ENCODE results near the gene MUC6.

MUC6 gene

GRCh38 chr11:1067812-1068496 lies 31.4 kb upstream of the MUC6 start:
- TF ChIP-seq TCF12 (IDR thresholded peaks at IDR 0.05; ENCODE audit: low read depth) (no peak), CREB1 (IDR thresholded peaks at IDR 0.05; ENCODE audit: low read depth) (no peak), FOXM1 (IDR thresholded peaks at IDR 0.05; ENCODE audit: borderline replicate concordance, low read depth) (no peak), USF1 (IDR thresholded peaks at IDR 0.05) (no peak), EGR1 (IDR thresholded peaks at IDR 0.05) (no peak), NFIC (IDR thresholded peaks at IDR 0.05) (no peak), EP300 (IDR thresholded peaks at IDR 0.05; ENCODE audit: borderline replicate concordance) (no peak)

GRCh38 chr11:1064167-1064566 lies 27.6 kb upstream of the MUC6 start:
- no peak for TF ChIP-seq FOXM1 (IDR thresholded peaks at IDR 0.05; ENCODE audit: borderline replicate concordance, low read depth)
- TF ChIP-seq NFIC (IDR thresholded peaks at IDR 0.05): no peak
- TF ChIP-seq TEAD4 (IDR thresholded peaks at IDR 0.05): no peak
- no peak for TF ChIP-seq ZBTB7A (IDR thresholded peaks at IDR 0.05; ENCODE audit: low read depth)
- TF ChIP-seq CEBPB (IDR thresholded peaks at IDR 0.05): no peak
- TF ChIP-seq CREB1 (IDR thresholded peaks at IDR 0.05; ENCODE audit: low read depth): no peak
- no peak for TF ChIP-seq TCF12 (IDR thresholded peaks at IDR 0.05; ENCODE audit: low read depth)
- no peak for TF ChIP-seq MAX (IDR thresholded peaks at IDR 0.05)
- no peak for TF ChIP-seq RAD21 (IDR thresholded peaks at IDR 0.05; ENCODE audit: low read depth)
- TF ChIP-seq YY1 (IDR thresholded peaks at IDR 0.05; ENCODE audit: low read depth): no peak
- TF ChIP-seq EP300 (IDR thresholded peaks at IDR 0.05; ENCODE audit: borderline replicate concordance): no peak
- TF ChIP-seq USF1 (IDR thresholded peaks at IDR 0.05): no peak
- no peak for TF ChIP-seq TAF1 (IDR thresholded peaks at IDR 0.05; ENCODE audit: low read depth)
- TF ChIP-seq REST (IDR thresholded peaks at IDR 0.05; ENCODE audit: low read depth): no peak

GRCh38 chr11:1062075-1062820 lies 25.7 kb upstream of the MUC6 start:
- no peak for TF ChIP-seq CREB1 (IDR thresholded peaks at IDR 0.05; ENCODE audit: low read depth)
- no peak for TF ChIP-seq YY1 (IDR thresholded peaks at IDR 0.05; ENCODE audit: low read depth)

- TF ChIP-seq USF1 (IDR thresholded peaks at IDR 0.05) (no peak), RAD21 (IDR thresholded peaks at IDR 0.05; ENCODE audit: low read depth) (peak; percentile 4; the same call in 1 of the 2 replicates), CEBPB (IDR thresholded peaks at IDR 0.05) (no peak), MAX (IDR thresholded peaks at IDR 0.05) (no peak)
Observed at GRCh38 chr11:1060852-1061616, 24.5 kb upstream of the MUC6 start.

GRCh38 chr11:1060410-1060809 lies 23.9 kb upstream of the MUC6 start:
- TF ChIP-seq EP300 (IDR thresholded peaks at IDR 0.05; ENCODE audit: borderline replicate concordance) (no peak), TCF12 (IDR thresholded peaks at IDR 0.05; ENCODE audit: low read depth) (no peak), TAF1 (IDR thresholded peaks at IDR 0.05; ENCODE audit: low read depth) (no peak), CREB1 (IDR thresholded peaks at IDR 0.05; ENCODE audit: low read depth) (no peak), RAD21 (IDR thresholded peaks at IDR 0.05; ENCODE audit: low read depth) (no peak), YY1 (IDR thresholded peaks at IDR 0.05; ENCODE audit: low read depth) (no peak), CEBPB (IDR thresholded peaks at IDR 0.05) (no peak), USF1 (IDR thresholded peaks at IDR 0.05) (no peak), EGR1 (IDR thresholded peaks at IDR 0.05) (no peak), MAX (IDR thresholded peaks at IDR 0.05) (no peak), FOXM1 (IDR thresholded peaks at IDR 0.05; ENCODE audit: borderline replicate concordance, low read depth) (no peak), TEAD4 (IDR thresholded peaks at IDR 0.05) (no peak), NFIC (IDR thresholded peaks at IDR 0.05) (no peak), REST (IDR thresholded peaks at IDR 0.05; ENCODE audit: low read depth) (no peak), ZBTB7A (IDR thresholded peaks at IDR 0.05; ENCODE audit: low read depth) (no peak)

Data from Ishikawa (cell line).